Effector memory CD8-positive, alpha-beta T cell (primary cell): ENCODE results near the gene ITGA8.
"Not testable (repeated sequence)": the region's sequence is repeated elsewhere in the genome, so short reads cannot be mapped to it uniquely, and the experiment has no call there.

Source experiments
- ATAC-seq: fragments of 150-1000 bp; cut with Tn5 transposase; replicated peaks from 2 replicates; pipeline ENCODE4 v1.10.0; 2021; ENCODE audit warnings: mild to moderate bottlenecking, moderate library complexity
- DNase-seq, 3 experiments: peaks; one replicate each; pipeline ENCODE4 v3.0.0; 2021
- H3K27ac Mint-ChIP-seq, 2 donors: one replicate each; pipeline ENCODE4 v1.8.0; 2022; ENCODE audit warnings: mild to moderate bottlenecking in 2 of 2, mixed read lengths in 2 of 2, moderate library complexity in 2 of 2
- H3K27me3 Mint-ChIP-seq, 2 donors: one replicate each; pipeline ENCODE4 v1.8.0; 2022; ENCODE audit warnings: mixed read lengths in 2 of 2
- H3K36me3 Mint-ChIP-seq: one replicate; pipeline ENCODE4 v1.8.0; 2022; ENCODE audit warnings: mild to moderate bottlenecking, moderate library complexity, mixed read lengths; ENCODE audit not compliant: insufficient read depth
- H3K4me1 Mint-ChIP-seq, 2 donors: one replicate each; pipeline ENCODE4 v1.8.0; 2022; ENCODE audit warnings: low read depth in 2 of 2, mixed read lengths in 2 of 2
- H3K4me3 Mint-ChIP-seq, 2 donors: one replicate each; pipeline ENCODE4 v1.8.0; 2022; ENCODE audit warnings: mild to moderate bottlenecking in 2 of 2, mixed read lengths in 2 of 2, moderate library complexity in 2 of 2
- H3K9me3 Mint-ChIP-seq, 2 donors: one replicate each; pipeline ENCODE4 v1.8.0; 2022; ENCODE audit warnings: mixed read lengths in 2 of 2

Gene ITGA8

DNA sequence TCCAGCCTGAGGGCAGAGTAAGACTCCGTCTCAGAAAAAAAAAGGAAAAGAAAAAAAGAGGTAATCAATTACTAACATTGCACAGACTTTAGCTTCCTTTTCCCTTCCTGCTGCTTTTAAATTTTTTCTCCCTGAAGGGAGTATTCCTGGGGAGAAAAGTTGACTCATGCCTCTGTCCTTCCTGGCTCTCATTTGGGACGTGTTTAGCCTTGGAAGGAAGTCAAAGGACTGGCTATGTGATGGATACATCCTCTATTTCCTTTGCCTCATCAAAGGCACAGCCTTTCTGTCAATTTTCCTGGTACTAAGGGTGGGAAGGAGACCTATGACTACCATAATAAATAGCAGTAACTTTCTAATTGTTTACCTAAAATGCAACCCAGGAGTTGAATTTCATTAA is 77.6 kb downstream of the ITGA8 start:
- Mint-ChIP-seq H3K27ac (no peak overlapping the region), H3K27me3 (peaks cover 0 to 9% of the 10 kb centered on the region in 2 donors), H3K9me3 (no peaks in the 10 kb centered on the region), H3K4me3 (no peak overlapping the region), H3K36me3 (no peaks in the 10 kb centered on the region), H3K4me1 (no peaks in the 10 kb centered on the region)
- no peak for ATAC-seq
- no peak for DNase-seq

DNA sequence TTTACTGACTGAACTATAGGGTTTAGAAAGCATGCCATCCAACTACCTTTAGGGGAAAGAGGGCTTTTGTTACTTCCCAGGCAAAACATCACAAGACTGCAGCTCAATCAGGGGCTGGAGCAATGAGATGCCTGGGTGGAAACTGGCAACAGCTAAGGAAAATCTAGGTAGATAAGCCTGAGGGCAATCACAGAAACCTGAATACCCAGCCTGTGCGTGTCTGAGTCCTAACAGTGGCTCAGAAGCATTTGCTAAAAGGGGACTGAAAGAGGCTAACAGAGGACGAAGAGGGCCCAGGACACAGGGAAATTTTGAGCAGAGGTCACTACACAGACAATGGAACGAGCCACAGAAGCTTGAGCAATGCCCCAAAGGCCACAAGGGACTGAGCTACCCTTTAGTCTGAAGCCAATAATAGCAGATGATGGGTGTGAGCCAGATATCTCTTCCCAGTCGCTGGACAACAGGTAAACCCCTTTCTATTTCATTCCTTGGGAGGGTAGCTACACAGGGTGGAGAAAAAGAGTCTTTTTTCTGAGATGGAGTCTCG is 79.1 kb downstream of the ITGA8 start:
- H3K27ac Mint-ChIP-seq, result no peak overlapping the region
- no peak for ATAC-seq
- H3K4me3 Mint-ChIP-seq, result no peak overlapping the region
- H3K27me3 Mint-ChIP-seq, result peaks cover 5 to 9% of the 10 kb centered on the region in 2 donors
- no peak for DNase-seq
- H3K9me3 Mint-ChIP-seq, result no peaks in the 10 kb centered on the region
- H3K4me1 Mint-ChIP-seq, result no peaks in the 10 kb centered on the region
- H3K36me3 Mint-ChIP-seq, result no peaks in the 10 kb centered on the region

DNA sequence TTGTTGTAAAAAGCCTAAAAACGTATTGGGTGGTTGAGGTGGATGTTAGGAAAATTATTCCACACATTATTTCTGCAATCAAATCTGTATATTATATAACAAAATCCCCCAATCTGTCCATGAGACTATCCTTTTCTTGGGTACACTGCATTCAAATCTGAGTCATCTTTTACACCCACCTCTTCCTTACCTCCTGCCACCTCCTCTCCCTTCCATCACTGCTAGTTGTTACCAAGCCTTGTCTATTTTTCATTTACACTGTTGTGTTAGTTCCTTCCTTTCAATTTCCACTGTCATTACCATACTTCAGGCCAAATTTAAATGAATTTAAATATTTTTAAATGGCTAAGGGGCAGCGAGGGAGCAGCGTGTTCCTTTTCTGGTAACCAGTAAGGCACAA is 83.3 kb downstream of the ITGA8 start:
- H3K4me3 Mint-ChIP-seq, result no peak overlapping the region
- peaks cover 9 to 15% of the 10 kb centered on the region in 2 donors for H3K27me3 Mint-ChIP-seq
- no peak overlapping the region for H3K27ac Mint-ChIP-seq
- no peak for ATAC-seq
- no peaks in the 10 kb centered on the region for H3K4me1 Mint-ChIP-seq
- no peaks in the 10 kb centered on the region for H3K36me3 Mint-ChIP-seq
- DNase-seq, result no peak
- no peaks in the 10 kb centered on the region for H3K9me3 Mint-ChIP-seq

DNA sequence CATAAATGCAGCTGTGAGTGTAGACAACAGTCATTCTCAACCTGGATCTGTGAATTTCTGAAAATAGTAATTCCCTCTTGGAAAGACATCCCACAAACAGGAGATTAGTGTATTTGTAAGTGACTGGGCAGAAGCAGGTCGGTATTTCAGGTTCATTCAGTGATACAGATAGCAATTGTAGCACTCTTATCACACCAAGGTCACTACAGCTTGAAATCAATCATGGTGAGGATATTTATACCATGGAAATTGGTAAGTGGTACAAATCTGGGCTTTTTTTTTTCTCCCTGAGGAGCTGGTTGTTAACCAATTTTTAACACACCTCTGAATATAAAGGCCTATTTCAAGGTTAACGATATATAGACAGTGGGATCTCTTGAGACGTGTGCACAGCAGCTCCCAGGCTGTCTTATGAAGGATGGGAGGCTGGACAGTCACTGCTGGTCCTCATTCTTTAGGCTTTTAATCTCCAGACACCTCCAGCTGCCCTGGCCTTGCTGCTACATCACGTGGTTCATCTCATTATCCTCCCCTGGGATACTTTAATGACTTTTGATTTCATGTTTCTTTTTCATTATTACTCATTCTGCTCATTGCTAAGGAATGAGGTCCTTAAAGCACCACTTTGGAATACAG is 87.1 kb downstream of the ITGA8 start:
- no peak overlapping the region for H3K4me3 Mint-ChIP-seq
- H3K4me1 Mint-ChIP-seq, result no peaks in the 10 kb centered on the region
- no peak for DNase-seq
- no peak for ATAC-seq
- H3K27ac Mint-ChIP-seq, result no peak overlapping the region
- H3K36me3 Mint-ChIP-seq, result no peaks in the 10 kb centered on the region
- H3K27me3 Mint-ChIP-seq, result peaks cover 0 to 19% of the 10 kb centered on the region in 2 donors
- H3K9me3 Mint-ChIP-seq, result no peaks in the 10 kb centered on the region

DNA sequence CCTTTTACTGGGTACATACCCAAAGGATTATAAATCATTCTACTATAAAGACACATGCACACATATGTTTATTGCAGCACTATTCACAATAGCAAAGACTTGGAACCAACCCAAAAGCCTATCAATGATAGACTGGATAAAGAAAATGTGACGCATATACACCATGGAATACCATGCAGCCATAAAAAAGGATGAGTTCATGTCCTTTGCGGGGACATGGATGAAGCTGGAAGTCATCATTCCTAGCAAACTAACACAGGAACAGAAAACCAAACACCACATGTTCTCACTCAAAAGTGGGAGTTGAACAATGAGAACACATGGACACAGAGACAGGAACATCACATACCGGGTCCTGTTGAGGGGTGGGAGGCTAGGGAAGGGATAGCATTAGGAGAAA is 88.5 kb downstream of the ITGA8 start:
- H3K27ac Mint-ChIP-seq, H3K9me3 Mint-ChIP-seq, ATAC-seq, H3K36me3 Mint-ChIP-seq, DNase-seq, H3K4me3 Mint-ChIP-seq, H3K4me1 Mint-ChIP-seq: not testable (repeated sequence)
- peaks cover 8 to 18% of the 10 kb centered on the region in 2 donors for H3K27me3 Mint-ChIP-seq

DNA sequence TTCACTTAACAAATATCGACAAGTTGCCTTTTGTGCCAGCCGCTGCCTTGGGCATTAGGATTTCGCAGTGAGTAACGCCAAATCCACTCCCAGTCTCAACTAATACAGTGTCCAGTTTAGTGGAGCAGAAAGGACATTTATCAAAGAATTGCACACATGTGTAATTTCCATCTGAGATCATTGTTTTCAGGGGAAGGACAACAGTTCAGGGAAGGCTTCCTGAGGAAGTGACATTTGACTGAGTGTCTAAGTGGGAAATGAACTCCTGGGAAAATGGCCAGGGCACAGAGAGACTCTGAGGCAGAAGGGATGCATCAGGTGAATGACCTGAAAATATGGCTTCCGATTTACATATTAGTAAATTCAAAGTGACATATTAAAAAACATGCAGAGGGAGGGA is 89.4 kb downstream of the ITGA8 start:
- no peaks in the 10 kb centered on the region for H3K9me3 Mint-ChIP-seq
- no peaks in the 10 kb centered on the region for H3K4me1 Mint-ChIP-seq
- no peak for ATAC-seq
- no peak overlapping the region for H3K4me3 Mint-ChIP-seq
- no peaks in the 10 kb centered on the region for H3K36me3 Mint-ChIP-seq
- peaks cover 8 to 14% of the 10 kb centered on the region in 2 donors for H3K27me3 Mint-ChIP-seq
- H3K27ac Mint-ChIP-seq, result no peak overlapping the region
- no peak for DNase-seq

DNA sequence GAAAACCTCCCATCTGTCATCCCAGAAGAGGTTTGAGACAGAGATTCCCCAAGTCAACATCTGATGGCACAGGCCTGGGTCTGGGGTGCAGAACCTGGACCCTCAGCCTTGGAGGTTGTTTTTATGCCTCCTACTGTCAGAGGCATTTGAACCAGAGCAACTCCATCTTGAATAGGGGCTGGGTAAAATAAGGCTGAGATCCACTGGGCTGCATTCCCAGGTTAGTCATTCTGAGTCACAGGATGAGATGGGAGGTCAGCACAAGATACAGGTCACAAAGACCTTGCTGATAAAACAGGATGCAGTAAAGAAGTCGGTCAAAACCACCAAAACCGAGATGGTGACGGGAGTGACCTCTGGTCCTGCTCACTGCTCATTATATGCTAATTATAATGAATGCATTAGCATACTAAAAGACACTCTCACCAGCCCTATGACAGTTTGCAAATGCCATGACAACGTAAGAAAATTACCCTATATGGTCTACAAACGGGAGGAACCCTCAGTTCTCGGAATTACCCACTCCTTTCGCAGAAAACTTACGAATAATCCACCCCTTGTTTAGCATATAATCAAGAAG is 92.0 kb downstream of the ITGA8 start:
- H3K27ac Mint-ChIP-seq, result no peak overlapping the region
- no peak overlapping the region for H3K4me3 Mint-ChIP-seq
- no peak for DNase-seq

DNA sequence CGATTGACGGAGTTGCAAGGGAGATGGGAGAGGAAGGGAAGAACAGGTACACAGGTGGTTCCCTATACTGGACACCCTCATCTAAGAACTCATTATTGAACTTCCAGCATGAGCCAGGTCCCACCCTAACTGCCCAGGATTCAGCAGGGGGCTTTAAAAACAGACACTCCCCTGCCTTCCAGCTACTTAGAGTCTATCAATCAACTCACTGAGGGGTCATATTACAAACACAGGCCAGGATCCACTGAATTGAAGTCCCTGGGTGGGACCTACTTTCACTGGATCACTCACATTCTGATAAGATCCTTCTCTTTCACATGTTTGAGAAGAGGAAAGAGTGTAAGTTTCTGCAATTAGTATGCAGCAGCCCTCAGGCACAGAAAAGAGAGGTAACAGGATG is 92.8 kb downstream of the ITGA8 start:
- Mint-ChIP-seq H3K36me3 (no peaks in the 10 kb centered on the region), H3K9me3 (no peaks in the 10 kb centered on the region), H3K27ac (no peak overlapping the region), H3K27me3 (peaks cover 8 to 10% of the 10 kb centered on the region in 2 donors), H3K4me1 (no peaks in the 10 kb centered on the region), H3K4me3 (no peak overlapping the region)
- ATAC-seq, result no peak
- no peak for DNase-seq

More for the DNA sequence above, 92.0 kb downstream of the ITGA8 start:
- Mint-ChIP-seq H3K4me1 (no peaks in the 10 kb centered on the region), H3K9me3 (no peaks in the 10 kb centered on the region), H3K36me3 (no peaks in the 10 kb centered on the region), H3K27me3 (peaks cover 8 to 10% of the 10 kb centered on the region in 2 donors)
- ATAC-seq, result no peak

DNA sequence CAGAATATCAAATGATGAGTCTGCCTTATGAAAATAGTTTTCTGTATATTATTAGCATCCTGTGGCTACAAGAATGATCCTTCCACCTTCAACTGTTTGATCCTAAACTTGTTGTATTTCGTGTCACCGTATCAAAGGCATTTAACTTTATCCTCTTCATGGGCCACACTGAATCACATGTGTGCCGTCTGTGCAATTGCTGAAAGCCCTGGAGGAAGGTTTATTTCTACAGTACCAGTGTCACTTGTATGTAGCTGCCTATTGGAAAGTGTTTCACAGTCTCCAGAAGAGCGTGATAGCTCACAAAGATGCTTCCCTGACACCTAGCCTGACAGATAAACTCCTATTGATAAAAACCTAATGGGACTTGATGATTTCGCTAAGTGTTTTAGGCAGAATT is 94.5 kb downstream of the ITGA8 start:
- Mint-ChIP-seq H3K9me3 (no peaks in the 10 kb centered on the region), H3K4me1 (no peaks in the 10 kb centered on the region)

DNA sequence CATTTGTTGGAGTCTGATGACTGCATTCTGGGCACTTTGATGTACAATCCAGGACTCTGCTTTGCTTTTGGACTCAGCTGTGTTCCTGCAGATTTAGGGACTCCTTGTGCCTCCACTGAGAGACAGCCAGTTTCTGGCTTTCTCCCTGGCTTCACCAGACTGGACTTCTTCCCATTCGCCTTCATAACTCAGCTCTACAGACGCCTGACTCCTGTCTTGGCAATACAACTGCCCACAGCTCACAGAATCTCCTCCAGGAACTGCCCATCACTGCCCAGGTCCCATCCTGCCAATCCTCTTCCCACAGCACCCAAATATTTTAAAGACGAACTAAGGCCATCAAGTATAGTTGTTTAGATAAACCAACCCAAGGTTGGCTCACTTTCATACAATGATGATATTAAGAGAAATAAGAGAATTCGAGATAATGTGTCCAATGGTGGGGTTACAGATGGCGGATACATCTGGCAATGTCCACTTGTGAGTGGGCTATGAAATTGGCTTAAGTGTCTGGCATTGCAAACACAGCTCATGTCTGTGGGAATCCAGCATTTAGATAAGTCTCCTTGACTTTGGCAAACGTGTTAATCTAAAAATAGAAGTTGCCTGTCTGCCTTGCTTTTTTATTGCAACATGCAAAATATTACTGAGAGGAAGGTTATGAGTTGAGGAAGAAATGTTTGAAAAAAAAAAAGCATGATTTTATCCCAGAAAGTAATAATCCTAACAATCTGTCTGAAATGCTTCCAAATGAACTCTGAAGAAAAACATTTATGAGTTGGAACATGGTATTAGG is 95.1 kb downstream of the ITGA8 start:
- no peaks in the 10 kb centered on the region for H3K4me1 Mint-ChIP-seq
- H3K9me3 Mint-ChIP-seq, result no peaks in the 10 kb centered on the region
- H3K27ac Mint-ChIP-seq, result no peak overlapping the region
- no peak overlapping the region for H3K4me3 Mint-ChIP-seq
- H3K27me3 Mint-ChIP-seq, result peaks cover 5 to 8% of the 10 kb centered on the region in 2 donors
- no peak for ATAC-seq
- H3K36me3 Mint-ChIP-seq, result no peaks in the 10 kb centered on the region
- no peak for DNase-seq

More for the DNA sequence above, 94.5 kb downstream of the ITGA8 start:
- Mint-ChIP-seq H3K27ac (no peak overlapping the region), H3K4me3 (no peak overlapping the region), H3K27me3 (peaks cover 5 to 8% of the 10 kb centered on the region in 2 donors), H3K36me3 (no peaks in the 10 kb centered on the region)
- ATAC-seq, result no peak
- DNase-seq, result no peak

DNA sequence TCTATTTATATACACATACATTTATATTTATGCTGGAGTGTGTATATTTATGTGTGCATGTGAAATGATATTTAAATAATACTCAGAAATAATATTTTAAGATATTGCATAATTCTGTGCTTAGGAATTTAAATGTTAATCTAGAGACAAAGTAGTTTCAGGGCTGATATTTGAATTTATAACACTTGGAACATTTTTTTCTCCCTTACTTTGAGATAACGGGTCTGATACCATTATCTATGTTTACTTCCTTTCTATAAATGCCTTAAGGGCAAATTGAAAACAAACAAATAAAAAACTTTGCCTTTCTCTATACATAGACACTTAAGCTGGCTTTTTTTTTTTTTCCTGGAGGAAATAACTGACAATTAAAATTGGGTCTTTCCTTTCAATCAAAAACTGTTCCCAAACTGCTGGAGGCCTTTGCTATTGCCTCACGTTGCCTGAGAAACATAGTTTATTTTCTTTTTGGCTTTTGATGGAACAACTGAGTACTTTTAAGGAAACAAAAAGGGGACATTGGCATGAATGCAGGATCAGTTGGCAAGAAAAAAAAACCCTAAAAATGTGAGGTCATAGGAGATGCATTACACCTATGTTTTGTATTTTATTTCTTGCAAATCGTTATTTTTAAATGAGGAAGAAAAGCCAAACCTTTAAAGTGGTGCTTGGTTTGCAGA is 98.7 kb downstream of the ITGA8 start:
- Mint-ChIP-seq H3K27ac (no peak overlapping the region), H3K4me3 (no peak overlapping the region), H3K4me1 (no peaks in the 10 kb centered on the region), H3K36me3 (no peaks in the 10 kb centered on the region), H3K9me3 (no peaks in the 10 kb centered on the region), H3K27me3 (peaks cover 0 to 5% of the 10 kb centered on the region in 2 donors)
- ATAC-seq (no peak), DNase-seq (no peak)

DNA sequence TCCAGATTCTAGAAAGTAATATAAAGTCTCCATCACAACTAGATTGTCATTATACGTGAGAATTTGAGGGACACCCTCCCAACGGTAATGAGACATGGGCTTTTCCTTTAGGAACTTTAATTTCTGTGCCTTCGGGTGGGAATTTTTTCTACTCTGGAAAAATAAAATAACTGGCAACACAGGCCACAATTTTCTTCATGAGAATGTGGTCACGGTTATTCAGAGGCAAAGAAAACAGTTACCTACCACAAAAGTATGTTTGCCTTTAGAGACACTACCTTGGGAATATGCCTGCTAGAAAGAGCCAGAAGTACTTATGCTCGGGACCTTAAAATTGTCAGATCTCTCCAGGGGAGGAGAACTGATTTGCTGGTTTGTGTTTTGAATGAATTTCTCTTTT is 99.4 kb downstream of the ITGA8 start:
- no peak for ATAC-seq
- Mint-ChIP-seq H3K36me3 (no peaks in the 10 kb centered on the region), H3K27ac (no peak overlapping the region)

DNA sequence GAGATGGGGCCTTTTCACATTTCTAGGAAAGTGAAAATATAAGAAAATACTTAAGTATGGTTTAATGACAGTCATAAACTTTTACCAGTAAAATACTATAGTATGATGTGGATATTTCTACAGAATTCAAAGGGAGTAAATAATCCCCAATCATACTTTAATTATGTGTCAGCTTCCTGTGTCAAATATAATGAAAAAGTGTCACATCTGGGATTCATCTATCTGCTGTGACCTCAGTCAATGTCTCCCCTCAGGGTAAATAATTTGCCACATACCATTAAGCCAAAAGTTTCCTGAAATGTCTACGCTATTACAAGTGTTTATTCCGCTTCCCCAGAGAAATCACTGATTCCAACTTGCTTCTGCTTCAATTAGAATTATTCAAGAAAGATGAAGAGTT is 110.5 kb downstream of the ITGA8 start:
- H3K4me1 Mint-ChIP-seq, result no peaks in the 10 kb centered on the region

More for the DNA sequence above, 99.4 kb downstream of the ITGA8 start:
- Mint-ChIP-seq H3K27me3 (peaks cover 0 to 5% of the 10 kb centered on the region in 2 donors), H3K4me3 (no peak overlapping the region), H3K9me3 (no peaks in the 10 kb centered on the region), H3K4me1 (no peaks in the 10 kb centered on the region)
- no peak for DNase-seq

More for the DNA sequence above, 110.5 kb downstream of the ITGA8 start:
- no peaks in the 10 kb centered on the region for H3K9me3 Mint-ChIP-seq
- DNase-seq, result no peak
- ATAC-seq, result no peak
- no peak overlapping the region for H3K4me3 Mint-ChIP-seq
- H3K36me3 Mint-ChIP-seq, result no peaks in the 10 kb centered on the region
- no peak overlapping the region for H3K27ac Mint-ChIP-seq
- peaks cover 5 to 6% of the 10 kb centered on the region in 2 donors for H3K27me3 Mint-ChIP-seq
